ENCODE results near the gene TNFRSF14.

- TF ChIP-seq CTCF (IDR thresholded peaks at IDR 0.05; ENCODE audit: insufficient read depth, low read length) (no peak), GABPA (IDR thresholded peaks at IDR 0.05; ENCODE audit: low read depth) (no peak)
These were observed 8.7 kb downstream of the TNFRSF14 start for GRCh38 chr1:2564815-2565374.

Data from HL-60 (cell line).